GM21737 (cell line): Measurements from ENCODE around the gene BICD2.
A peak's percentile ranks its signal among the peaks of the same experiment; 100 is the strongest.
"Not testable (repeated sequence)": the region's sequence is repeated elsewhere in the genome, so short reads cannot be mapped to it uniquely, and the experiment has no call there.

Source experiments
- ATAC-seq: cut with Tn5 transposase; IDR thresholded peaks from one replicate; pipeline ENCODE4 v1.9.1; 2021; ENCODE audit warnings: mild to moderate bottlenecking, moderate library complexity; ENCODE audit not compliant: unreplicated experiment

The BICD2 gene

DNA sequence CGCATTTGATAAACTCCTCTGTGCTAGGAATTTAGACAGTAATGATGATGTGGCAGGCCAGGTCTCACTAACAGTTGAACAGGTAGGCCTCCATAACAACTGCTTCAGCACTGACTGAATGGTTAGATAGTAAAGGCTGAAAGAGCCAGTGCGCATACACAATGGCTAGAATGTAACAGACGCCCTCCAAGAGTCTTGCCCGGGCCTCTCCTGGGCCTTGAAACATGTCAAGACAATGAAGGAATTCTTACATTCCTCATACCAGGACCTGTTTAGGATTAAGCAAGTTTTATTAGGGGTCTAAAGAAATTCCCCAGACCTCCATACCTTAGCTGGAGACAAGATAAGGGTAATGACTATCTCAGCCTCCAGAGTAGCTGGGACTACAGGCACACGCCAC, 6.7 kb upstream of the BICD2 start:
- ATAC-seq, result no peak

DNA sequence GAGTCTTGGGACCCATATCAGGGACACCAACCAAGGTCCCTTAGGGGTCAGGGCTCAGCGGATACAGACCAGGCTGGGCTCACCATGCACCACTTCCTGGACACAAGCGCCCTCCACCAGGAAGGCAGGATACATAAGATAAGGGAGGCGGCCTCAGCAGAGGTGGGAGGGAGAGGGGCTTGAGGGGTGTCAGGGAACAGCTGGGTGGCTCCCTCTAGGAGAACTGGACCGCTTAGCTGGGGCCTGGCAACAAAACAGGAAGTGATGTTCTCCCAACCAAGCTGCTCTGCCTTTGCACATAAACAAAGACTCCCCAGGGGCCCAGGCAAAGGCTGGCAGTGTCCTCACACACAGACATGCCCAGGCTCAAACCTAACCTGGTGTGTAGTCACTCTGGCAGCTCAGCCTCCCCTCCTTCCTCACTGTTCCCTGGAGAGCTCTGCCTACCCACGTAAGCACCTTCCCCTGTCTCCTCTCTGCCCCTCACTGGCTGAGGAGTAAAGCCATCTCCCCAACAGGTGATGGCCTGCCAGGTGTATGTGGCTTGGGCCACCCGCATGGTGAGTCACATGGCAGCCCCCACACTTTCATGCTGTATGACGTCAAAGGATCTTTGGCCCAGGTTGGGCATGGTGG, 5.8 kb upstream of the BICD2 start:
- no peak for ATAC-seq

DNA sequence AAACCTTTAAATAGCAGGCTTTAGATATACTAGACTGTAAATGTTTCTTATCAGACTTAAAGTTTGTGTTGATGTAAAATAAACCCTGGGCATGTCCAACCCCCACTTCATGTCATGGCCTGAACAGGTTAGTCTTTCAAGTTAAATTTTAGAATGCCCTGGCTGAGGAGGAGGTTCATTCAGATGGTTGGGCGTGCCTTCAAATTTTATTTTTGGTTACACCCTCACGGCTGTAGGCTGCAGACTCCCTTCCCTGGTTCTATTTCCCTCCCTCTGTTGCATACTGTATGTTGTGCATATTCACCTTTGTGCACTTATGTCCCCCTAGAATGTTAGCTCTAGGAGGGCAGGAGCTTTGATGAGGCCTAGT, 5.3 kb upstream of the BICD2 start:
- ATAC-seq, result no peak

DNA sequence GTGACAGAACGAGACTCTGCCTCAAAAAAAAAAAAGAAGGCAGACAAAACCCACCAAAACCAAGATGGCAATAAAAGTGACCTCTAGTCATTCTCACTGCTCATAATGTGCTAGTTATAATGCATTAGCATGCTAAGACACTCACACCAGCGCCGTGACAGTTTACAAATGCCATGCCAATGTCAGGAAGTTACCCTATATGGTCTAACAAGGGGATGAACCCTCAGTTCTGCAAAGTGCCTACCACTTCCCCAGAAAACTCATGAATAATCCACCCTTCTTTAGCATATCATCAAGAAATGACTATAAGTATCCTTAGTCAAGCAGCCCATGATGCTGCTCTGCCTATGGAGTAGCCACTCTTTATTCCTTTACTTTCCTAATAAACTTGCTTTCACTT, 4.7 kb upstream of the BICD2 start:
- no peak for ATAC-seq

DNA sequence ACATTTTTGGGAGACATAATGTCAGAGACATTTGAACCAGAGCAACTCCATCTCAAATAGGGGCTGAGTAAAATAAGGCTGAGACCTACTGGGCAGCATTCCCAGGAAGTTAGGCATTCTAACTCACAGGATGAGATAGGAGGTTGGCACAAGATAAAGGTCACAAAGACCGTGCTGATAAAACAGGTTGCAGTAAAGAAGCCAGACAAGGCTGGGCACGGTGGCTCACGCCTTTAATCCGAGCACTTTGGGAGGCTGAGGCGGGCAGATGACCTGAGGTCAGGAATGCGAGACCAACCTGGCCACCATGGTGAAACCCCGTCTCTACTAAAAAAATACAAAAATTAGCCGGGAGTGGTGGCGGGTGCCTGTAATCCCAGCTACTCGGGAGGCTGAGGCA, 4.2 kb upstream of the BICD2 start:
- not testable (repeated sequence) for ATAC-seq

DNA sequence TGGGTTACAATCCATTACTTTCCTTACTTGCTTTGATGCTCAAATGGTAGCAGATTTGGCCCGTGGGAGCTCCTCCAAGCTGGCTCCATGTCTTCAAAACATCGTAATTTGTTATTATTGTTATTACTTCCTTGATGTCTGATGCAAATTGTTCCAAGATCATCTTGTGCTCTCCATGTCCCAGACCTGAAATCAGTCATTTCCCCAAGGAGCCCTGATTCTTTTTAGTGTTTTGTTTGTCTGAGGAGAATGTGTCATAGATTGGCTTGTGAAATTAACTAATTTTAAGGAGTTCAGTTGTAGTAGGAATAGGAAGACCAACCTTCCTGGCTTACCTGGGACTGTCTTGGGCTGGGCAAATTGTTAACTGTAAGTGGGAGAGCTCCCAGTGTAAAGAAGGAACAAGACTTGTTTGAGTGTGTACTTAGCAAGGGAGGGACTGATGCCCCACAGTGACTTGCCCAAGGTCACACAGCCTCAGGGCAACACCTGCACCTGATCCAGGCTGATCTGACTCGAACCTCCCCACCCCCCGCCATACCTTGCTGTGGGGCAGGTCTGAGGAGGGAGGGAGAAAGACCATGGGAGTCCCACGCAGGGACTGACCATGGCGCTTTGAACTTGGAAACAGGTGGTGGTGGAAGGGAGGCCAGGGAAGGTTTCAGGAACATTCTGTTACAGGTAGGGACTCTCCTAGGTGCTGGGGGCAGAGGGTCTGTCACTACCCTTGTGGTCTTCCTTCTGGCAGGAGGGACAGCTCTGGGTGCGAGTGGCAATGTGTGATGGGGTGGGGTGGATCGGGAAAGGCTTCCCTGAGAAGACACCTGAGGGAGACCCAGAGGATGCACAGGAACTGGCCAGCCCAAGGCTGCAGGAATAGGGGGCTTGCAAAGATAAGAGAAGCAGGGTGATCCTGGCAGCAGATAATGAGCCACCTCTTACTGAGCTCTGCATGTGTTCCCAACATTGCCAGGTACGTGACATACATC, 2.7 kb upstream of the BICD2 start:
- no peak for ATAC-seq

DNA sequence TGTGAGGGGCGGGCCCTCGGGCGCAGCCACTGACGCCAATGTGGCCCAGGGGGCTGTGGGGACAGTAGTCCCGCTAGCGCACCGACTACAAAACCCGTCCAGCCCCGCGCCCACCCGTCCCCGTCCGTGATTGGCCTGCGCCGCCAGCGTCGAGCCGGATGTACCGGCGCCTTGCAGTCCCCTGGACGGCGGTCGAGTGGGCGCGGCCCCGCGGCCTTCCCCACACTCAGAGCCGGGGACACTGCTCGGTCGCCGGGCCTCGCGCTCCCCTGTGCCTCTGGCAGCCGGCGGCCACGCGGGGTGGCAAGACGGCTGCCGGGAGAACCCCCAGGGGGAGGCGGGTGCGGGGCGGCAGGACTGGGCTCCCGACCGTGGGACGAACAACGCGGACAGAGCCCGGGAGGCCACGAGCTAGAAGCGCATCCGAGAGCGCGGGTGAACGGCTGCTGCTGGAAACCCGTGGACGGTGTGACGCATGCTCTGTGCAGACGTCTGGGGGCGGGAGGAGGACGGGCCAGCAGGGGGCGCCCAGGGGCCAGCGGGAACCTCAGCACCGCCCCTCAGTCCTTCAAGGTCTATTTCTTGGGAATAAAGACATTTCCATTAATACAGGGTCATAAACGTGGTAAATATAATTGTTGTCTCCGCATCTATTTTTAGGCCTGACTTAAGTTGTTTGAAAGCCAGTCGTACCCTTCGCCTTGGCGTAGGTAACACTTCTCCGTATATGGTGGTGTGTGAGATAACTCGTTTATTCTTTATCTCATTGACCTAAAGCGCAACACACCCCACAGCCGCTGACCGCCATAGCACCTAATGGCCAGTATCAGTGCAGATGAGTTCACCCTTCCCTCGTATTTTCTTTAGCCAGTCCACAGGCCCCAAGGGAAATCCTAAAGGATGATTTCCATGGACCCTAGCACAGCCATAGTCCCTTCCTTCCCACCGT, 629 bp upstream of the BICD2 start:
- ATAC-seq, result peak; percentile 91

DNA sequence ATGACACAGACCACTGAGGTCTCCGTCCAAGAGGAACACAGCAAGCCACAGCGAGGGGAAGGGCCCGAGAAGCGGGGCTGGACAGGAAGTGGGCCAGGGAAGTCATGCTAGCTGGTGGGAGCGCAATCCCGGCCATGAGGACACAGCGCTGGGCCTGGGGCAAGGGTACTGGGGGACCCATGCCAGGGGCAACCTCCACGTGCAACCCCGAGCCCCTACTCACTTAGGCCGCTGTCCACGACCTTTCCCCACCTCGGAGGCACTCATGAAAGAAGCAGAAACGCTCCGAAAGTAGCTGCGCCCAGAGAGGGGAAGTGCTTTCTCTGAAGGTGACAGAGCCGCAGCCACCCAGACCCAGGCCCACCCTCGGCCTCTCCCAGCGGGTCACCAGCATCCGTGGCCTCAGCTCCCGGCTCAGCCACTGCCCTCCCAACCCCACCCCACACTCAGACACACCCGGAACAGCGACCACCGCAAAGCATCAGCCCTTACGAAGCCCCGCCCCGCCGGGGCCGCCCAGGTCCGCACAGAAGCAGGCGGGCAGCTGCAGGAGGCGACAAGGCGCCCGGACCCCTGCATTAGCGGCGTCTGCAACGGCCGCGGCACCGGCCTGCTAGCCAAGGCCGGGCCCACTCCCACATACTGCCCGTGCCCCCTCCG, 782 bp downstream of the BICD2 start:
- ATAC-seq, result no peak

DNA sequence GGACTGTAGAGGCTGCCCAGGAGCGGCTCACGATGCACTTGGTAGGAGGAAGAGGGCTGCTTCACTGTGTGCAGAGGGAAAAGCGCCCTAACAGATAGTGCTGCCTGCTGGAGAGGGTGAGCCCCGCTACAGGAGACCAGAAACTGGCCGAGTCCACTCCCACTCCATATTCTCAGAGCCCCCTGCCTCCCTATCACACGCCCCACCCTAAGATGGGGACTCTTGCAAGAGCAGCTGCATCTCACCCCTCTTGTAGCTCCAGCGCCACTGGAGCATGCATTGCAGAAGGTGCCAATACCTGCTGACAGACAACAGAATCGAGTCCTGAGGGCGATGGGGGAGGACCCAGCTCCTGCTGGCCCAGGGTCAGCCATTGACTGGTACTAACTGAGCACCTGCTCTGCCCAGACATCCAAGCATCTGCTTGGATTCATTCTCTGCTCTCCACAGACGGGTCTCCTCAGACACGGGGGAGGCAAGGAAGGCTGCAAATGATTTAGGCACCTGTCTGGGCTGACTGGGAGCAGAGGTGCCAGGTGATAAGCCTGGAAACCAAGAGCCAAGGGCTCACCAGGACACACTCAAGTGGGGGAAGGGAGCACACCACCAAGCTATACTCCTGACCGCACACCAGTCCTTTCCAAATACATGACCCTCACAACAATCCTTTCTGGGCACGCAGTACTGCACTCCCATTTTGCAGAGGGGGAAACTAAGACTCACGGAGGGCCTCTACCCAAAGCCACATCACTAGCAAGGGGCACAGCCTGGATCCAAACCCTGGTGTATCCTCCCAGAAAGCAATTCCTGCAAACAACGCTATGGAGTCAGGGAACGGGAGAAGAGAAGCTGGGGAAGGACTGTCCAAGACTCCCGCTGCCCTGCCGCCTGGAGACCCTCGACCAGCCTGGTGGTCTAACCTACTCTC, 1.6 kb downstream of the BICD2 start:
- ATAC-seq, result no peak

DNA sequence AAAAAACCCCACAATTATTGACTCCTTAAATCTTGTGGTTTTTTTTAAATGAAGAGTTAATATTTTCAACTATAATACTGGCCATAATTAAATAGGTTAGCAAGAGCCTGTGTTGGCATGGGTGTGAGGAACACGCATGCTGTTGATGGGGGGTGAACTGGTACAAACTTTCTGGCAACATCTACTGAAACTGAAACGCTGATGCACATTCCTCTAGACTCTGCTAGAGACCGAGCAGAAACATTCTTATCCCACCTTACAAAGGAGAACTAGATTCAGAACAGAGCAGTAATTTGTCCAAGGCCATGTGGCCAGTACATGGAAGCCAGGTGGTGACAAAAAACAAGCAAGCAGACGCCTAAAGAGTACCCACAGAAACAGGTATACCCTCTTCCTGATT, 2.4 kb downstream of the BICD2 start:
- no peak for ATAC-seq

DNA sequence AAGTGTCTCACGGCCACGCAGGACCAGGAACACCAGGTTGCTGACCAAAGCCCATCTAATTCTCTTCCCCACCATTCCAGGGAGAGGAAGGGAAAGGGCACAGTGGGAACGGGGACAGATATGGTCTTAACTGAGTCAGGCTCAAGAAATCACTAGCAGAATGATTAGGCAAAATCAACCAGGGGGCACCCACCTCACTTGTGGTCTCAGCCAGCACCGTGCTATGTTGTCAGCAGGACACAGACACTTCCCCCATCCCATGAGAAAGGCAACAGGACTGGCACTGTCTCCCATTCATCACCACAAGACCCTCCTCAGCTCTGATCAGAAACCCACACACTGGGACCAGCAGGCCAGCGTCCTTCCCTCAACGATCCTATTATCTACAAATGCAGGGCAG, 2.9 kb downstream of the BICD2 start:
- no peak for ATAC-seq

DNA sequence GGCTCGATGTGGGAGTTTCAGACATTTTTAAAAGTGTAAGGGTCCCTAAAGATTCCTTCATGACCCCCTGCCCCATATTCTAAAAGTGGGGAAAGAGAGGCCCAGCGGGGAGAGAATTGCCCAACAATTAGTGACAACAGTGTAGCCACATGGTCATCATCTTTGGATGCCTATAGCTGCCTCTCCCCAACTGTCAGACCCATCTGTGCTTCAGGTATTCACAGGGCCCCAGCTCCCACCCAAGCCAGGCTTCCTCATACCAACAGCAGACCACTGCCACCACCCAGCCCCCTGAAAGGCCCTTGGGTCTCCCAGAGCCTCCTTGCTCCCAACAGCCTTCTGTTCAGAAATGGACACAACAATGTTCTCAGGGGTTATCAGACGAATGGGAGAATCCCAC, 4.1 kb downstream of the BICD2 start:
- ATAC-seq, result no peak

DNA sequence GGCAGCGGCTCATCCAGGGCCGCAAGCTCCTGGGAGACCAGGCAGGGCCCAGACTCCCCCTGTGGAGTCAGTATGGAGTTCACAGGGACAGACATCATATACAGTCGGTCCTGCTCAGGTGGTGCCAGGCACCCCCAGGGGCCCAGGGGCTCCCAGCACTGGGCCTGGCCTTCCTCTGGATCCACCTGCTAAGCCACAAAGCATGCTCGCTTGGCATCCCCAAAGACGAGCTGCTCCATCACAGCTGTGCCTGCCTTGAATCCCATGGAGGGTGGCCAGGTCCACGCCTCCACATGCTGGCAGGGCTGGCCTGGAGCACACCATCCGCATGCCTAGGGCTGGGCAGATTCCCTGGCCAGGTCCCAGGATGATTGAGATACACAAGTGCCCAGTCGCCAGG, 4.6 kb downstream of the BICD2 start:
- ATAC-seq, result no peak

DNA sequence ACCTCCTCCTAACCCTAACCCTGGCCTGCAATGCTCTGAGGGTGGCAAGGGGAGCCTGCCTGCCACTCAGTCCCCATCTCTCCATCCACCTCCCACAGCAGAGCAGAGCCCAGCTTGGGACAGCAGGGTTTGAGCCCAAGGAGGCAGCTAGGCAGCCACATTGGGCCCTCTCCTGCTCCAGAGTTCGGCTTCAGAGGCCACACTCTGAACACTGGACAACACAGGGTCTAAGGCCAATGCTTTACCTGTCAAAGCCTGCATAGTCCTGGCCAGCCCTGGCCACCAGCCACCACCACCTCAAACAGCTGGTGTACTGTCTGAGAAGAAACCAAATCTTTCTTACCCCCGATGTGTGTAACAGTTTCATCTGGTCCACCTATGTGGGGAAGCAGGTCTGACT, 5.2 kb downstream of the BICD2 start:
- no peak for ATAC-seq

DNA sequence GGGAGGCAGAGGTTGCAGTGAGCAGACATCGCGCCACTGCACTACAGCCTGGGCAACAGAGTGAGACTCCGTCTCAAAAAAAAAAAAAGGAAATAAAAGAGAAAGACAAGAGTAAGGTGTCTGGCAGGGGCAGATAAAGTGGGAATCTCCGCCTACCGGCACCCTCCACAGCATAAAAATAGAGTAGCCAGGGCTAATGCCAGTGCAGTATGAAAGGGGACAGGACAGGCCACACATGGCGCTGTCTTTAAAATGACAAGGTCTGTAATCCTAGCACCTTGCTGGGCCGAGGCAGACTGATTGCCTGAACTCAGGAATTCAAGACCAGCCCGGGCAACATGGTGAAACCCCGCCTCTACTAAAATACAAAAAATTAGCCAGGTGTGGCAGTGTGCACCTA, 7.8 kb downstream of the BICD2 start:
- ATAC-seq, result no peak

DNA sequence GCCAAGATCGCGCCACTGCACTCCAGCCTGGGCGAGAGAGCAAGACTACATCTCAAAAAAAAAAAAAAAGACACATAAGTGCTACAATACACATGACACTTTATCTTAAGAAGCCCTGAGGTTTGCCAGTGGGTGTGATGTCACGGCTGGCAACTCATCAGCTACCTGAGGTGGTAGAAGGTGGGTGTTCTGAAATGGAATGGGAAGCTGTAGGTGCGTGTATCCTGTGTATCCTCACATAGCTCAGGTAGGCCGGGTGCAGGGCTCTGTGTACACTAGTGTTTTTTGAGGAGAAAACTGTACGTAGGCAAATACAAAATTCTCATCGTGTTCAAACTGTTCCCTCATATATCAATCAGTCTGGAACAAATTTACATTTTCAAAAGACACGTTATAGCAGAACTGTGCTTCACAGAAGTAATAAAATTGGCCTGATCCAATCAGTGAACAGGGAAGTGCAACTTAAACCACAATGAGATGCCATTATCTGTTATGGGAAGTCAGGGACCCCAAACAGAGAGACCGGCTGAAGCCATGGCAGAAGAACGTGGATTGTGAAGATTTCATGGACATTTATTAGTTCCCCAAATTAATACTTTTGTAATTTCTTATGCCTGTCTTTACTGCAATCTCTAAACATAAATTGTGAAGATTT, 10.4 kb downstream of the BICD2 start:
- ATAC-seq, result no peak

DNA sequence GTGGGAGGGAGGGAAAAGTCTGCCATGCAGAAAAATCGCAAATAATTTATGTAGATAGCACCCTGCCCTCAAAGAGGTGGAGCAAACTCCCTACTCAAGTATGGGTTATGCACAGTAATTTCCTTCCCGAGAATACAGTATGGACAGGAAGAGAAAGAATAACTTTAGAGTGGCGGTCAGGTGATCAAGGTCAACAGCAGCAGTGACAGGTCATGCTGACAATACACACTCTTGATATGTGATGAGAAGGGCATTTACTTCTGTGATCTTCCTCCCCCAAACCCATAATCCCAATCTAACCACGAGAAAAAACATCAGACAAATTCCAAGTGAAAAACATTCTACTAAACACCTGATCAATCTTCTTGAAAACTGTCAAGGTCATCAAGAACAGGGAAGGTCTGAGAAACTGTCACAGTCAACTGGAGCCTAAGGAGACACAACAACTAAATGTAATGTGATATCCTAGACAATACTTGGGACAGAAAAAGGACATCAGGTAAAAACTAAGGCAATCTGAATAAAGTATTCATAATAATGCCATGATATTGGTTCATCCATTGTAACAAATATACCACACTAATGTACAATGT, 11.7 kb downstream of the BICD2 start:
- ATAC-seq, result no peak

DNA sequence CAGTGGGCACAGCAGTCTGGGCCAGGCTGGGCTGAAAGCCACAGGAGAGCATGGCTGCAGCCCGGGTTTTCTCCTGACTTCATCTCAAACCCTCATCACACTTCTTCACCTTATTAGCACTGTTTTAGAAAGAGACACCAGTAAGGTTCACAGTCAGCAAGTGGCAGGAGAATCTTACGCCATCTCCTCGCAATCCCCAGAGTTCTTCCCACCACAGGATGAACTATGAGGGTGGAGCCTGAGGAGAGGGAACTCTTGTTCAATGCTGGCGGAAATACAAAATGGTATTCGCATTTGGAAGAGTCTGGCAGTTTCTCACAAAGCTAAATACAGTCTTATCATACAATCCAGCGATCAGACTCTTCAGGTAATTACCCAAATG, 14.7 kb downstream of the BICD2 start:
- ATAC-seq, result no peak
